GM23248 (cell line): ENCODE data around the gene EMSY.

Experiments
- EZH2 ChIP-seq: fragments of 200-600 bp; sonication (generic); IDR thresholded peaks from 2 replicates; pipeline ENCODE4 v1.6.1; 2018; ENCODE audit warnings: antibody characterized with exemption, mild to moderate bottlenecking; ENCODE audit not compliant: insufficient read depth, poor library complexity, severe bottlenecking
- EZH2phosphoT487 ChIP-seq: fragments of 200-600 bp; sonication (generic); IDR thresholded peaks from 2 replicates; pipeline ENCODE4 v1.6.1; 2018; ENCODE audit warnings: antibody characterized with exemption, moderate library complexity, mild to moderate bottlenecking, low read depth; ENCODE audit not compliant: insufficient read depth

GRCh38 chr11:76426660-76427059, 18.2 kb upstream of the EMSY start:
- TF ChIP-seq EZH2 (no peak), EZH2phosphoT487 (no peak)
